GM23248 (cell line): ENCODE data around the gene ST7.

Source experiments
- EZH2 ChIP-seq: fragments of 200-600 bp; sonication (generic); IDR thresholded peaks from 2 replicates; pipeline ENCODE4 v1.6.1; 2018; ENCODE audit warnings: antibody characterized with exemption, mild to moderate bottlenecking; ENCODE audit not compliant: insufficient read depth, poor library complexity, severe bottlenecking
- EZH2phosphoT487 ChIP-seq: fragments of 200-600 bp; sonication (generic); IDR thresholded peaks from 2 replicates; pipeline ENCODE4 v1.6.1; 2018; ENCODE audit warnings: antibody characterized with exemption, moderate library complexity, mild to moderate bottlenecking, low read depth; ENCODE audit not compliant: insufficient read depth

GRCh38 chr7:117129521-117129955, 176.2 kb downstream of the ST7 start:
- TF ChIP-seq EZH2 (no peak), EZH2phosphoT487 (no peak)
